ENCODE results near the gene PON2.

Gene PON2

DNA sequence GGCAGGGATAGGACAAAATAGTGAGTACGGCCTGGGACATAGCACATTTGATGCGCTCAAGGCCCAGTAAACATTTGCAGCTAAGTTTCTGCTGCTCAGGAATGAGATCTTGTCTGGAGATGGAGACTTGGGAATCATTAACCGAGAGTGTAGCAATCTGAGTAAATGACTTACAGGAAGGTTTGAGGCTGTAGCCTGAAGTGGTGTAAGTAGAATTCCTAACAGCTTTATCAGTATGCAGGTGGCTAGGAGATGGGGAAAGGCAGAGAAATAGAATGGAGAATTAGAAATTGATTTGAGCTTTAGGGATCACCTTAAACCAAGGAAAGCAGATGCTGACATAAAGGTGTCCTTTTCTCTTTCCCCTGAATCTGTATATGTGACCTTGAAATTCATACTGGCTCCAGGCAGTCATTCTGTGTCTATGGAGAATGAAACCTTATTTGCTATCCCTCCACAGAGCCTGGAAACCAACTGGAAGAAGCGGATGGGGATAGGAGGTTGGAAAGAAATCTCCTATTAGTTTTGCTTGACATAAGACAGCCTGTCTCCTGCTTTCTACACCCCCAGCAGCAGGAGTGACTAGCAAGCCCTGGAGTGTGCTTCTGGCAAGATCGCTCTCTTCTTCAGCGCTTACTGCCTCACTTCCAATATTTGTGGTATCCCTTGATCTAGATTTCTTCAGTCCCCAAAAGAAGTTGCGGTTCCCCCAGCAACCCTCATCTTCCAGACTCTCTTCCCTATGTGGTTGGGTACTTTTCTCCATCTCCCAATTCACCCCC lies 6.4 kb upstream of the PON2 start:
- no peak for DNase-seq

DNA sequence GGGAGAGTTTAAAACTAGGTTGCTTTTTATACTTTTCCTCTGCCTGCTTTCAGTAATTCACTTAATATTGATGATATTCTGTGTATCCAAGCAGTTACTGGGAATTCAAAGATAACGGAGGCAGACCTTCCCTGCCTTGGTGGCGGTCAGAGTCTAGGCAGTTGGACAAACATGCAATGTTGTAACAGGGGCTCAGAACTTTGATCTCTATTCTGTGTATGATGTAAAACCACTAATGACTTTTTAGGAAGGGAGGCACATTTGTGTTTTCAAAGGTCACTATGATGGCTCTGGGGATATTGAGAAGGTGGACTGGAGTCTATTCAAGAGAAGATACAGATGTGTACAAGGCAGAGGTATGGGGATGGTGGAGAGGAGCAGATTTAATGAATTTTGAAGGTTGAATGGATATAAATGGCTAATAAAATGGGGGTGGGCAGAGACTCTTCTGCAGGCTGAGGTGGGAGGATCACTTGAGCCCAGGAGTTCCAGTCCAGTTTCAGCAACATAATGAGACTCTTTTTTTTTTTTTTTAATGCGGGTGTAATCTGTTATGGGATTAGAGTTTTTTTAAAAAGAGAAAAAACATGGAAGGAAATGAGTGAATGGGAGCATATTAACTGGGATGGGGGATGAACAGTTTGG lies 5.7 kb upstream of the PON2 start:
- no peak for DNase-seq

DNA sequence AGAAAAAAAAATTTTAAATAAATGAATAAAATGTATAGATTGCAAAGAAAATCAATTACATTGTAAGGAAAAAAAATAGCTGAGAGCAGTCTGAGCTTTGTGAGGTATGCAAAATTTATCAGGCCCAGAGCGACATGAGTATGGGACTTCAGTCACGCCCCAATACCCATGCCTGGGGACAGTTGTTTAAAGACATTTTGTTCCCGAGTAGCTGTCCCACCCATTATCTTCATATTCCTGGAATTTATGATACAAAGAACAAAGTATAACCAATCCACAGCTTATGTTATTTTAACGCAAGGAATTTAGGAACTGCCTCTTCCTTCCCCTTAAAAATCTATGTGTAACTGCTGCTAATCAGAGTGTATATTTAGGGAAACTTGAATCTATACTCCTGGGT lies 1.6 kb upstream of the PON2 start:
- no peak for DNase-seq

- DNase-seq: no peak
Observed at GRCh38 chr7:95435422-95435780, 573 bp upstream of the PON2 start.

DNA sequence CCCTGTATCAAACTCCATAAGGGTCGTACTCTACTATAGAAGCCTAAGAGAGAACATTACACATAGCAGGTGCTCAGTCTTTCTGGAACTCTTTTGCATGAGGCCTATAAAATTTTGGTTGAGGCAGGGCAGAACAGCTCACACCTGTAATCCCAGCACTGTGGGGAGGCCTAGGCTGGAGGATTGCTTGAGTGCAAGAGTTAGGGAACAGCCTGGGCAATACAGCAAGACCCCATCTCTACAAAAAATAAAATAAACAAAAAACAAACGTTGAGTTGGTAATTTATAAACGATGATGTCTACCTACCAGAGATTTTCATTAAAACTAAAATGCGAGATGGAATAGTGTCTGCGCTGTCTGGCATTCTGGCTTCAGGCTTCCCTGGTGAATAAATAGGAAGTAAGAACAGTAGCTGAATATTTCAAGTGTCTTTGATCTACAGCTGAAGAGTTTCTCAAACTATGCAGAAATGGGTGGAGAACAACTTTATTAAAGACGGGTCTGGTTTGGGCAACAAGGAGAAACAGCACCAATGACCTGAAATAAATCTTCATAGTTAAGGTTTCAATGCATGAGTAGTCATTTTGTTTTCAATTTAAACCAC lies 774 bp downstream of the PON2 start:
- no peak for DNase-seq

GRCh38 chr7:95433129-95433528 lies 1.7 kb downstream of the PON2 start:
- no peak for DNase-seq

DNA sequence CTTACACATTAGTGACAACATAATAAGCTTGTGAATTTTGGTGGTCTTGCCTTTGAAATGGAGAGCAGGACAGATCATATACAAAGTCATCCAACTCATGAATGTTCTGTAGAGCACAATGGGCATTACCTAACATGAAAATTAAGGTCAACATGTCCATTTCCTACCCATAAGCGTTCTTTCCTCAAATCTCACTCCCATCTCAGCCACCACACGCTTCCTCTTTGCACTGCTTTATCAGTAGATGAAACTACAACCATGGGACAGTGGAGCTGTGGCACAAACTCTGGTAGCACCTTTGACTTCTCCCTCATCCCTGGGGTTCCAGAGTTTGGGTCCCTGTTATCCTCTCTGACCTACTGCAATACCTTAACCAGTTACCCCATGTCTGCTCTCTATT lies 2.2 kb downstream of the PON2 start:
- no peak for DNase-seq

DNA sequence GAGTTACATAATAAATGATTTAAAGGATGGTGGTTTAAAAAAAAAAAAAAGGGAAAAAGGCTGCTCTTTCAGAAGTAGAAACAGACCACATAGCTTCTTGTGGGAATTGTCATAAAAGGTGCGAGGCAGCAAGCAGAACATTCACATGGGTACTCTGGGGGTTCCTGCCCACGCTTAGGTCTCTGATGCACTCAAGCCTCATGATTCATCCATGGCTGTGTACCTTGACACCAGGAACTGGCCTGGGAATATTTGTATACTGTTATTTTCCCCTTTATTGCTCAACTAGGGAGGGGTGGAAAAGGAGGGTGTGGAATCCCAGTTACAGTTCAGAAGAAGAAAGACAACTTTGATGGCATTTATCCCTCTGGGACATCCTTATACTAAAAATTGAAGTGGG lies 4.0 kb downstream of the PON2 start:
- no peak for DNase-seq

DNA sequence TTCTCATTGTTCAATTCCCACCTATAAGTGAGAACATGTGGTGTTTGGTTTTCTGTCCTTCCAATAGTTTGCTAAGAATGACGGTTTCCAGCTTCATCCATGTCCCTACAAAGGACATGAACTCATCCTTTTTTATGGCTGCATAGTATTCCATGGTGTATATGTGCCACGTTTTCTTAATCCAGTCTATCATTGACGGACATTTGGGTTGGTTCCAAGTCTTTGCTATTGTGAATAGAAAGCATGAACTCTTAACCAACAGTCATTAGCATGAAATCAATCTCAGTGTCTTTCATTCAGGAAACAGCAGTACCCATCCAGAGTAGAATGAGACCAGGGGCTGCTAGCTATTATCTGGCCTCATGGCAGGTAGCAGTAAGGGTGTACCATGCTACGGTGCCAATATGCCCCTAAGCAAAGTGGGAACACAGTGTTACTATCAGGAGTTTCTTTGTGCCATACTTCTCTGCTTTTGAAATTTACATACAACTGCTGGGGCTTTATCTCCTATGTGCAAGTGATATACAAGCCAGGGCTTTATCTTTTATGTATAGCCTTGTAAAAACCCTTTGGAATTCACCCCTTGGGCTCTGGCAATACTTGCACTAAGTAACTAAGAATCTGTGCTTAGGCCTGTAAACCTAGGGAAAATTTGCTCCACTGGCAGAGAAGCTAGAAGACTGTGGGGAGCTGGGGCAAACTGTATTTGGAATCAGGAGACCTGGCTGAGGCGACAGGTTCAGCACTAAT lies 5.4 kb downstream of the PON2 start:
- no peak for DNase-seq

- DNase-seq: no peak
Observed at GRCh38 chr7:95427914-95428516, 6.8 kb downstream of the PON2 start.

DNA sequence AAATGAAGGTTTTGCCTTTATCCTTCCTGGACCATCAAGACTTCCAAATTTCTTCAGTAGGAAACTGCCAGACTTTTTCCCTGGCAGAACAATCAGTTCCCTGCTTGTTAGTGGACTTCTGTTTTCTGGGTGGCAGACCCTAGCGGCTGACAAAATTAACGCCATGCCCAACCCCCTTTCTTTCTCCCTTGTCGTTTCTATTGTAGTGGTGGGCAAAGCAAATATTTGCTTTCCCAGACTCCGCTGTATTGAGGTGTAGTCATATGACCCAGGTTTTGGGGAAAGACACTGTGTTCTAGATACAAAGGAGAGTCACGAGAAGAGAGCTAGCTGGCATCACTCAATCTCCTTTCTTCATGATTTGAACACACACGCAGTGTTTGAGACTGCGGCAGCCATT lies 7.7 kb downstream of the PON2 start:
- no peak for DNase-seq

GRCh38 chr7:95425694-95426093 lies 9.1 kb downstream of the PON2 start:
- no peak for DNase-seq

- no peak for DNase-seq
Observed at GRCh38 chr7:95424716-95425115, 10.1 kb downstream of the PON2 start.

GRCh38 chr7:95421847-95422444 lies 12.9 kb downstream of the PON2 start:
- no peak for DNase-seq

DNA sequence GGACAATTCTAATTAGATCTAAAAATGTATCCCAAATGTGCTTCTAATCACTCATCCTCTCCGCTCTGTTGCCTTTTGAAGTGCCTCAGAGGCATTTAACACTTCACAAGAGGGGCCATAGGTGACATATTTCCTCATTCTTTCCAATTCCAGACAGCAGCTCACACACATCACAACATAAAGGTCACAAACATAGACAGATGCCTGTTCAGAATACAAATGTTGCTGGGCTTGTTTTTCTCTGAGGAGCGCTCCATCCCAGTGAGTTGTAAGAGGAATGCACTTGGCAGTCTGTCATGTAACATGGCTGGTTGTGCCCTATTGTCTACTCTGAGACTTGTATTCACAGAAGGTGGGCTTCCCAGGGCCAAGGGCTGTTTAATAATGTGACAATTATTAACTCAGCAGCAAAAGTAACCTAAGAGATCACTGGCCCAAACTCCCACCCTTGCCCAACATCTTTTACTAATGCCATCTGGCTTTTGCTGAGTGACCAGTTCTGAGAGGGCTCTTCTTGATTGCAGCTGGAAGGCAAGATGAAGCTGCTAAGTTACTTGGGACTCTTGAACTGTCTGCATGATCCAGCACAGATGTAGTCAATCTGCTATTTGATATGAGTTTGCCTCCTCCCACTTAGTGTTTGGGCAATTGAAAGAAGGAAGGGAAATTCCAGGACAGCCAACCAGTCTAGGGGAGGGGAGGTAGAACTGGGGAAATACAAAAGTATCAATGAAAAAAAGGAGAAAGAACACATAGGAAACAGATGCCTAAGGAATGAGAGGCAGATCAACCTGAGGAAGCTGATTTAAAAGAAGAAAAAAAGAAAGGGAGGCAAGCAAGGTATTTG lies 13.6 kb downstream of the PON2 start:
- DNase-seq: no peak

DNA sequence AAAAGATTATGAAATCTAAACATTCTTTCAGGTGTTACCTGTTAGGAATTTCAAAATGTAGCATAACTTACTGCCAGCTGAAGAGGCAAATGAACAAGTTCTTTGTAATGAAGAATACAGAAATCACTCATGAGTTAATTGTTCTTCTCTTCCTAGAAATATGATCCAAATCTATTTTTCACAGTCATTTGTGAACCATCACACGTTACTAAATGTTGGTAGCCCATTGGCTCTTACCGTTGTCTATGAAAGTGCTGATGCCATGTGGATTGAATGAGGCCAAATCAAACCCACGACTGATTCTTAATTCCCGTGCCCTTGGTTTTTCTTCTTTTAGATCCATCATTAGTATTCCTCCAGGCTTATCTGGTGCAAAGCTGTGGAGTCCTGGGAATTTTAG lies 22.8 kb downstream of the PON2 start:
- no peak for DNase-seq

DNA sequence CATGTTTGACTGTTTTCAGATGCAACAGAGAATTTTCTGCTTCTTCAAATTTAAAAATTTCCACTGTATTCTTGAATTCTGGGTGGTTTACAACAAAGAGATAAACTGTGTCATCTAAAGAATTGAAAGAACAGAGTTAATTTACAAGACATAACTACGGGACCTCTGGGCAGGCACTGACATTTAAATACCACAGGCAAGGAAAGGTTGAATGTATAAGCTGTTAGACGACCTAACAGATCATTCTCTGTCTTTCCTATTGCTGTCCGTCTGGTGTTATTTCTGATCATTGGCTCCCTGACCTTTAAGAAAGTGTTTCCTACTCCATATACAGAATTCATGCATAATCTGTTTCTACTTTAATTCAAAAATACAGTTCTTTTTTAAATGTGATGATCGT lies 23.2 kb downstream of the PON2 start:
- DNase-seq: no peak

GRCh38 chr7:95411036-95411435 lies 23.8 kb downstream of the PON2 start:
- no peak for DNase-seq

DNA sequence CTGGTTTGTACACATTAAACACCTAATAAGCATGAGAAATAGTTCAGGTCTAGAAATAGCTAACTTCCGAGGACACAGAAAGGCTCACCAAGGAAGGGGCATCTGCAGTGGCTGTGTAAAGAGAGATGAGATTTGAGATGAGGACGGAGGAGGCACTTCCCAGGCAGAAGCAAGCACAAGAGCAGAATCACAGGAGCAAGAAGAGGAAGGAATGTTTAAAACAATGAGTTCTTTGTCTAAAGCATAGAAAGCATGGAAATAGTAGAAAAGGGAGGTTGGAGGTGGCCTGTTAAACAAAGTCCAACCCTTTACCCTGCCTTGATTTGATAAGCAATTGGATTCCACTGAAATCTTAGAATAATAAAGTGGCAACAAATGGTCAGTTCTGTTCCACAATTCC lies 27.1 kb downstream of the PON2 start:
- DNase-seq: no peak

- no peak for DNase-seq
Observed at GRCh38 chr7:95405800-95406199, 29.0 kb downstream of the PON2 start.

GRCh38 chr7:95405208-95405607 lies 29.6 kb downstream of the PON2 start:
- no peak for DNase-seq

DNA sequence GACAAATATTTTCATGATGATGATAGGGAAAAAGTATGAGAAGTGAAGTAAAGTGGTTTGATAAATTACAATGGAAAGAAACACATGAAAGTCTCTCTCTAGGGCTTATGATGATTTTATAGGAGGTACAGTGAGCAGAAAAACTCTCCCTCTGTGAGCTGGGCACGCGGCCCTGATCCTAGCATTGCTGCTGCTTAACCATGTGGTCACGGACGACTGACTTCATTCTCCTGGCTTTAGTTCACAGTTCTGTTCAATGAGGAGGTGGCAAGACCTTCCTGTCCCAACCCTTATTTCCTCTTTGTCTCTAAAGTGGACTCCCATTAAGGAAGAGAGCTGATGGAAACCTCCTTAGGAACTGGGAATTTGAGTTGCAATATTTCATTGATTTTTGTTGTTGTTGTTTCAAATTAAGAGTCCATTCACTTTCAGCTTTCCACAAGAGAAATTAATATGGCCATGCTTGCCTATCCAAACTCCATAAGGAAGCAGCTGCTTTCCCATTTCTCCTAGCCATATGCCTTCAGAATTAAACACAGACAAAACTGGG lies 30.4 kb downstream of the PON2 start:
- no peak for DNase-seq
